GM18909 (cell line): ENCODE results near the gene TMC1.
"Not testable (repeated sequence)": the region's sequence is repeated elsewhere in the genome, so short reads cannot be mapped to it uniquely, and the experiment has no call there.

ENCODE experiments used
- ATAC-seq: cut with Tn5 transposase; IDR thresholded peaks from one replicate; pipeline ENCODE4 v1.9.1; 2021; ENCODE audit warnings: mild to moderate bottlenecking; ENCODE audit not compliant: unreplicated experiment, poor library complexity

TMC1 gene

GRCh38 chr9:72806313-72806809, 285.0 kb downstream of the TMC1 start:
- ATAC-seq = not testable (repeated sequence)

GRCh38 chr9:72807765-72808445, 286.5 kb downstream of the TMC1 start:
- ATAC-seq = no peak

- no peak for ATAC-seq
Measured at GRCh38 chr9:72808446-72808768, 287.0 kb downstream of the TMC1 start.

- no peak for ATAC-seq
Measured at GRCh38 chr9:72809586-72809985, 288.2 kb downstream of the TMC1 start.

GRCh38 chr9:72812559-72813111, 291.2 kb downstream of the TMC1 start:
- ATAC-seq = no peak

- ATAC-seq = no peak
Measured at GRCh38 chr9:72813544-72813943, 292.1 kb downstream of the TMC1 start.

GRCh38 chr9:72814083-72814597, 292.7 kb downstream of the TMC1 start:
- ATAC-seq = no peak

GRCh38 chr9:72816666-72817065, 295.3 kb downstream of the TMC1 start:
- ATAC-seq = no peak

GRCh38 chr9:72817413-72817812, 296.0 kb downstream of the TMC1 start:
- no peak for ATAC-seq

GRCh38 chr9:72818385-72818784, 297.0 kb downstream of the TMC1 start:
- ATAC-seq = no peak

- ATAC-seq = no peak
Measured at GRCh38 chr9:72823971-72824370, 302.6 kb downstream of the TMC1 start.

GRCh38 chr9:72826996-72827949, 305.9 kb downstream of the TMC1 start:
- no peak for ATAC-seq

GRCh38 chr9:72827950-72828731, 306.7 kb downstream of the TMC1 start:
- ATAC-seq = no peak

- ATAC-seq = no peak
Measured at GRCh38 chr9:72834994-72835393, 313.6 kb downstream of the TMC1 start.

- ATAC-seq = no peak
Measured at GRCh38 chr9:72836790-72837189, 315.4 kb downstream of the TMC1 start.

GRCh38 chr9:72839085-72839484, 317.7 kb downstream of the TMC1 start:
- ATAC-seq = no peak

GRCh38 chr9:72843520-72844439, 322.4 kb downstream of the TMC1 start:
- ATAC-seq = no peak

- ATAC-seq = no peak
Measured at GRCh38 chr9:72844440-72844768, 323.0 kb downstream of the TMC1 start.

- ATAC-seq = not testable (repeated sequence)
Measured at GRCh38 chr9:72845052-72845451, 323.6 kb downstream of the TMC1 start.
